Endothelial cell of umbilical vein (primary cell): ENCODE results near the gene AKR7A2. TPM values are rescaled to one million over a fixed set of nuclear protein-coding genes. Genes with fewer than 3 reads are reported as not detected.
A peak's percentile ranks its signal among the peaks of the same experiment; 100 is the strongest.

Source experiments
- BruUV-seq: library from RNA; stranded (reverse); fragments of 400-500 nt; replicated peaks from 2 replicates; lab custom pipeline; 2021; lab: Mats Ljungman, UMichigan
- CTCF ChIA-PET: fragments of 300-600, 350-600 bp; sonication (Branson Sonifier 250); formaldehyde crosslinking; loops from one replicate; lab custom pipeline; 2021; ENCODE audit warnings: antibody characterized with exemption, inconsistent platforms; lab: Charles Lee
- POLR2A ChIA-PET: fragments of 300-600, 350-600 bp; sonication (Branson Sonifier 250); formaldehyde crosslinking; loops from one replicate; lab custom pipeline; 2021; ENCODE audit warnings: antibody characterized with exemption, inconsistent platforms; lab: Charles Lee
- DNase-seq: peaks from one replicate; pipeline ENCODE4 v3.0.0-alpha.2; 2011; ENCODE audit warnings: low read depth, low spot score
- FAIRE-seq: peaks from 2 replicates; lab custom pipeline; 2011; peaks lifted over from hg19 to GRCh38; lab: Jason Lieb, UNC
- H2AFZ ChIP-seq: 2 replicates; pipeline ENCODE4 v1.6.0; 2012; ENCODE audit warnings: low read depth, low read length, control low read depth, inconsistent platforms
- H3K27ac ChIP-seq: 2 replicates; pipeline ENCODE4 v1.5.1; 2011; ENCODE audit warnings: low read depth, mild to moderate bottlenecking, control low read depth, low read length, moderate library complexity; ENCODE audit not compliant: insufficient read depth
- H3K27me3 ChIP-seq, 2 experiments: 2 replicates each; pipeline versions ENCODE4 v1.6.0 to v1.6.1; 2011; ENCODE audit warnings: low read length in 2 of 2, mixed read lengths in 1 of 2; ENCODE audit not compliant: control insufficient read depth in 2 of 2, insufficient read depth in 2 of 2
- H3K36me3 ChIP-seq, 2 experiments: 2 replicates in 1 of 2; 3 replicates in 1 of 2; pipeline ENCODE4 v1.5.1; 2011; ENCODE audit warnings: low read length in 2 of 2, mild to moderate bottlenecking in 1 of 2, moderate library complexity in 1 of 2; ENCODE audit not compliant: control insufficient read depth in 2 of 2, insufficient read depth in 2 of 2; ENCODE audit errors: extremely low read depth in 1 of 2
- H3K4me1 ChIP-seq: 3 replicates; pipeline ENCODE4 v1.5.1; 2011; ENCODE audit warnings: mild to moderate bottlenecking, low read length; ENCODE audit not compliant: control insufficient read depth, insufficient read depth; ENCODE audit errors: extremely low read depth
- H3K4me2 ChIP-seq: 2 replicates; pipeline ENCODE4 v1.6.1; 2011; ENCODE audit warnings: low read length, control low read depth, mixed read lengths; ENCODE audit not compliant: insufficient read depth
- H3K4me3 ChIP-seq, 3 experiments: fragments of 200-600 bp in 1 of 3; sonication (generic), shearing (Covaris generic) in 1 of 3; replicated peaks in 1 of 3; 2 replicates each; pipeline ENCODE4 v1.5.1; 2011 to 2016; ENCODE audit warnings: control low read depth in 3 of 3, low read length in 3 of 3, mild to moderate bottlenecking in 2 of 3, inconsistent platforms in 1 of 3, low read depth in 1 of 3, moderate library complexity in 1 of 3; ENCODE audit not compliant: insufficient read depth in 1 of 3
- H3K79me2 ChIP-seq: 2 replicates; pipeline ENCODE4 v1.6.0; 2012; ENCODE audit warnings: low read length, inconsistent platforms; ENCODE audit not compliant: control insufficient read depth, insufficient read depth
- H3K9ac ChIP-seq: replicated peaks from 2 replicates; pipeline ENCODE3; 2011; ENCODE audit warnings: low read length, control low read depth; ENCODE audit not compliant: insufficient read depth; ENCODE audit errors: extremely low read depth
- H3K9me1 ChIP-seq: replicated peaks from 3 replicates; pipeline ENCODE4 v1.6.0; 2011; ENCODE audit warnings: mild to moderate bottlenecking, low read length; ENCODE audit not compliant: control insufficient read depth, insufficient read depth; ENCODE audit errors: extremely low read depth
- H3K9me3 ChIP-seq: replicated peaks from 2 replicates; pipeline ENCODE4 v1.5.1; 2012; ENCODE audit warnings: low read length, inconsistent platforms; ENCODE audit not compliant: control insufficient read depth, insufficient read depth
- H4K20me1 ChIP-seq: replicated peaks from 2 replicates; pipeline ENCODE3; 2011; ENCODE audit warnings: mild to moderate bottlenecking, low read length; ENCODE audit not compliant: control insufficient read depth, insufficient read depth; ENCODE audit errors: extremely low read depth
- EZH2 ChIP-seq: IDR thresholded peaks from 2 replicates; pipeline ENCODE4 v1.6.1; 2012; ENCODE audit warnings: borderline replicate concordance, low read depth, mild to moderate bottlenecking, moderate library complexity, low read length, inconsistent platforms; ENCODE audit not compliant: severe bottlenecking
- FOS ChIP-seq: IDR thresholded peaks from 2 replicates; pipeline ENCODE4 v1.6.1; 2011; ENCODE audit warnings: mild to moderate bottlenecking, low read length, moderate library complexity, borderline replicate concordance; ENCODE audit not compliant: insufficient read depth
- GATA2 ChIP-seq: IDR thresholded peaks from 2 replicates; pipeline ENCODE4 v1.7.0; 2011; ENCODE audit warnings: low read depth, mild to moderate bottlenecking, moderate library complexity, mixed read lengths, low read length; ENCODE audit not compliant: insufficient read length, insufficient read depth
- JUN ChIP-seq: IDR thresholded peaks from 2 replicates; pipeline ENCODE4 v1.6.1; 2011; ENCODE audit warnings: borderline replicate concordance, low read depth; ENCODE audit not compliant: insufficient read length, insufficient read depth
- MYC ChIP-seq: IDR thresholded peaks from one replicate; pipeline ENCODE4 v1.6.1; 2011; ENCODE audit warnings: mild to moderate bottlenecking, low read depth, low read length
- POLR2A ChIP-seq: IDR thresholded peaks from 2 replicates; pipeline ENCODE4 v1.6.1; 2012; ENCODE audit warnings: low read depth, mild to moderate bottlenecking, control low read depth, low read length
- POLR2AphosphoS5 ChIP-seq: IDR thresholded peaks from 2 replicates; pipeline ENCODE4 v1.6.1; 2012; ENCODE audit warnings: low read depth, mild to moderate bottlenecking, control low read depth, low read length, moderate library complexity; ENCODE audit not compliant: insufficient read depth
- dilution Hi-C: fragments of 300-500 bp; cut with MboI; formaldehyde crosslinking; loops from one replicate; pipeline ENCODE4 v1.15.0; 2019; ENCODE audit warnings: low sequenced_read_pairs; ENCODE audit not compliant: extremely low pct_ligation_motif_present
- intact Hi-C: fragments of 100-400 bp; cut with micrococcal nuclease; formaldehyde crosslinking; loops from one replicate; pipeline ENCODE4 v1.10.0; 2022
- polyA plus RNA-seq, 4 experiments: library from polyadenylated mRNA; depleted of rRNA in 3 of 4; stranded (reverse) in 3 of 4; unstranded in 1 of 4; fragments of >200 nt; gene quantifications; 2 replicates each; pipeline versions ENCODE4 v1.2.1 to v1.2.3, GENCODE V29; 2011 to 2012; ENCODE audit warnings: missing spikeins in 1 of 4
- total RNA-seq: library from RNA; stranded (reverse); gene quantifications from 2 replicates; pipeline ENCODE4 v1.2.3, GENCODE V29; 2021
- TF ChIP-seq, protein P1 (sequence below), 2 donors: IDR thresholded peaks; 1 replicate in 1 of 2; 2 replicates in 1 of 2; pipeline ENCODE4 v1.5.1; 2011; ENCODE audit warnings: low read length in 2 of 2, mild to moderate bottlenecking in 2 of 2, moderate library complexity in 2 of 2, control low read depth in 1 of 2, inconsistent platforms in 1 of 2, low read depth in 1 of 2; ENCODE audit not compliant: insufficient read depth in 1 of 2; ENCODE audit errors: extremely low read depth in 1 of 2
- TF ChIP-seq, protein P2 (sequence below): IDR thresholded peaks from 2 replicates; pipeline ENCODE4 v1.6.1; 2011; ENCODE audit not compliant: insufficient read depth, insufficient read length

The AKR7A2 gene
- total and polyA plus RNA-seq, 2 donors (not counting 3 experiments of a cell fraction or from before 2014, with no cell fraction given), result 48.0 to 70.7 TPM

DNA sequence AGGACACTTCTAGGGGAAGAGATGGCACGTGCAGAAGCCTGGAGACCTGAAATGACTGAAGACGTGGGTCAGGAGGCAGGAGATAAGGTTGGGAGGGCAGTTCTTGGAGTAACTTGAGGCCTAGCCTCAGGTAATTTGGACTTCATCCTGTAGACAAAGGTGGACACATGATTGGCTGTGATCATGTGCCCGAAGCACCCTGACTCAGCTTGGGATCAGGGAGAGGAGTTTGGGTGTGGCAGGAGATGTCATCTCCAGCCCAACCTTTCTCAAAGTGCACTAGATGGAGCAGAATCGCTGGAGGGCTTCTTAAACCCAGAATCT is 1.7 kb upstream of the AKR7A2 start:
- no peak for DNase-seq
- no TSS peak for BruUV-seq
- POLR2A ChIA-PET, result no interaction called here
- Histone ChIP-seq H3K9ac (no peak overlapping the region), H3K4me3 (no peak overlapping the region), H4K20me1 (no peaks in the 10 kb centered on the region), H3K27ac (no peak overlapping the region), H2AFZ (no peak overlapping the region), H3K4me2 (no peak overlapping the region), H3K9me1 (no peaks in the 10 kb centered on the region), H3K36me3 (no peaks in the 10 kb centered on the region), H3K4me1 (peaks cover 21% of the 10 kb centered on the region), H3K9me3 (no peaks in the 10 kb centered on the region), H3K27me3 (no peaks in the 10 kb centered on the region), H3K79me2 (peaks cover 12% of the 10 kb centered on the region)
- FAIRE-seq, result no peak
- intact Hi-C loops, result loop anchor here (2.0 to 5.0 kb wide), 2 partner anchors 103 to 1174 kb away; partner anchors contain the start of genes CAMK2N1 and UBR4
- dilution Hi-C loops, result no loop called here
- TF ChIP-seq JUN, result no peak
- no peak for TF ChIP-seq POLR2A
- TF ChIP-seq, protein P1, sequence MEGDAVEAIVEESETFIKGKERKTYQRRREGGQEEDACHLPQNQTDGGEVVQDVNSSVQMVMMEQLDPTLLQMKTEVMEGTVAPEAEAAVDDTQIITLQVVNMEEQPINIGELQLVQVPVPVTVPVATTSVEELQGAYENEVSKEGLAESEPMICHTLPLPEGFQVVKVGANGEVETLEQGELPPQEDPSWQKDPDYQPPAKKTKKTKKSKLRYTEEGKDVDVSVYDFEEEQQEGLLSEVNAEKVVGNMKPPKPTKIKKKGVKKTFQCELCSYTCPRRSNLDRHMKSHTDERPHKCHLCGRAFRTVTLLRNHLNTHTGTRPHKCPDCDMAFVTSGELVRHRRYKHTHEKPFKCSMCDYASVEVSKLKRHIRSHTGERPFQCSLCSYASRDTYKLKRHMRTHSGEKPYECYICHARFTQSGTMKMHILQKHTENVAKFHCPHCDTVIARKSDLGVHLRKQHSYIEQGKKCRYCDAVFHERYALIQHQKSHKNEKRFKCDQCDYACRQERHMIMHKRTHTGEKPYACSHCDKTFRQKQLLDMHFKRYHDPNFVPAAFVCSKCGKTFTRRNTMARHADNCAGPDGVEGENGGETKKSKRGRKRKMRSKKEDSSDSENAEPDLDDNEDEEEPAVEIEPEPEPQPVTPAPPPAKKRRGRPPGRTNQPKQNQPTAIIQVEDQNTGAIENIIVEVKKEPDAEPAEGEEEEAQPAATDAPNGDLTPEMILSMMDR (IDR thresholded peaks at IDR 0.05; ENCODE audit: extremely low read depth in 1 of 2, insufficient read depth in 1 of 2, low read depth in 1 of 2, low read length in 2 of 2), result no peak
- CTCF ChIA-PET, result no interaction called here

- H2AFZ ChIP-seq, result peak overlapping the region; percentile 88
- H4K20me1 ChIP-seq, result no peaks in the 10 kb centered on the region
- no TSS peak for BruUV-seq
- POLR2A ChIA-PET, result no interaction called here
- H3K27me3 ChIP-seq, result no peaks in the 10 kb centered on the region
- dilution Hi-C loops (no loop called here), intact Hi-C loops (loop anchor here (1.0 to 5.0 kb wide), 4 partner anchors 28 to 1174 kb away; partner anchors contain the start of genes CAMK2N1, EMC1, MRTO4 and UBR4)
- DNase-seq (no peak), FAIRE-seq (peak; percentile 35)
- CTCF ChIA-PET, result interaction anchor here (0.6 to 1.9 kb wide), 5 partner anchors 36 to 347 kb away, joined by 3 to 7 read pairs (median 3); partner anchors contain the start of genes EMC1 and MRTO4
- peak overlapping the region in 2 of 3 experiments; percentile 57 to 87 for H3K4me3 ChIP-seq
- peak overlapping the region; percentile 84 for H3K27ac ChIP-seq
- H3K4me1 ChIP-seq, result peaks cover 21% of the 10 kb centered on the region
- H3K9ac ChIP-seq, result peak overlapping the region; percentile 95
- no peaks in the 10 kb centered on the region for H3K9me1 ChIP-seq
- peaks cover 12% of the 10 kb centered on the region for H3K79me2 ChIP-seq
- TF ChIP-seq POLR2AphosphoS5 (no peak), JUN (no peak), MYC (no peak), GATA2 (no peak), EZH2 (no peak), POLR2A (no peak), FOS (no peak)
- TF ChIP-seq, protein P2, sequence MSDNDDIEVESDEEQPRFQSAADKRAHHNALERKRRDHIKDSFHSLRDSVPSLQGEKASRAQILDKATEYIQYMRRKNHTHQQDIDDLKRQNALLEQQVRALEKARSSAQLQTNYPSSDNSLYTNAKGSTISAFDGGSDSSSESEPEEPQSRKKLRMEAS, result no peak
- TF ChIP-seq, protein P1 (IDR thresholded peaks at IDR 0.05; ENCODE audit: extremely low read depth in 1 of 2, insufficient read depth in 1 of 2, low read depth in 1 of 2, low read length in 2 of 2), result no peak
- H3K4me2 ChIP-seq, result peak overlapping the region; percentile 92
- H3K36me3 ChIP-seq, result peaks cover 0 to 4% of the 10 kb centered on the region in 2 experiments
- no peaks in the 10 kb centered on the region for H3K9me3 ChIP-seq
Observed at GRCh38 chr1:19312782-19313635, 1.1 kb upstream of the AKR7A2 start.
